ENCODE measurements around the gene JPH3.
"Not testable (repeated sequence)": the region's sequence is repeated elsewhere in the genome, so short reads cannot be mapped to it uniquely, and the experiment has no call there.

The JPH3 gene

GRCh38 chr16:87709677-87710076 is 107.4 kb downstream of the JPH3 start:
- peaks cover 13% of the 10 kb centered on the region for H3K36me3 ChIP-seq (ENCODE audit: insufficient read depth, low read length)
- peaks cover 6% of the 10 kb centered on the region for H3K4me1 ChIP-seq (ENCODE audit: insufficient read depth, low read length)
- H3K9me3 ChIP-seq (ENCODE audit: control insufficient read depth, insufficient read depth, low read length), result no peaks in the 10 kb centered on the region
- H3K9ac ChIP-seq (ENCODE audit: low read depth, low read length), result no peak overlapping the region

- Histone ChIP-seq H3K9ac (ENCODE audit: low read depth, low read length) (no peak overlapping the region), H3K9me3 (ENCODE audit: control insufficient read depth, insufficient read depth, low read length) (no peaks in the 10 kb centered on the region), H3K4me1 (ENCODE audit: insufficient read depth, low read length) (peaks cover 6% of the 10 kb centered on the region), H3K36me3 (ENCODE audit: insufficient read depth, low read length) (peaks cover 13% of the 10 kb centered on the region; the same call in 1 of the 2 replicates)
Observed at GRCh38 chr16:87710887-87711286, 108.6 kb downstream of the JPH3 start.

- Histone ChIP-seq H3K9ac (ENCODE audit: low read depth, low read length) (no peak overlapping the region), H3K9me3 (ENCODE audit: control insufficient read depth, insufficient read depth, low read length) (no peaks in the 10 kb centered on the region), H3K4me1 (ENCODE audit: insufficient read depth, low read length) (no peaks in the 10 kb centered on the region; the same call in 1 of the 2 replicates), H3K36me3 (ENCODE audit: insufficient read depth, low read length) (peaks cover 14% of the 10 kb centered on the region; the same call in 1 of the 2 replicates)
Observed at GRCh38 chr16:87712184-87712762, 110.0 kb downstream of the JPH3 start.

GRCh38 chr16:87713451-87714229 is 111.3 kb downstream of the JPH3 start:
- Histone ChIP-seq H3K9ac (ENCODE audit: low read depth, low read length) (no peak overlapping the region), H3K9me3 (ENCODE audit: control insufficient read depth, insufficient read depth, low read length) (no peaks in the 10 kb centered on the region), H3K36me3 (ENCODE audit: insufficient read depth, low read length) (peaks cover 19% of the 10 kb centered on the region), H3K4me1 (ENCODE audit: insufficient read depth, low read length) (no peaks in the 10 kb centered on the region)

GRCh38 chr16:87715231-87715630 is 112.9 kb downstream of the JPH3 start:
- Histone ChIP-seq H3K4me1 (ENCODE audit: insufficient read depth, low read length) (no peaks in the 10 kb centered on the region), H3K36me3 (ENCODE audit: insufficient read depth, low read length) (peaks cover 16% of the 10 kb centered on the region), H3K9ac (ENCODE audit: low read depth, low read length) (no peak overlapping the region), H3K9me3 (ENCODE audit: control insufficient read depth, insufficient read depth, low read length) (no peaks in the 10 kb centered on the region)

- no peak overlapping the region for H3K9ac ChIP-seq (ENCODE audit: low read depth, low read length)
- H3K36me3 ChIP-seq (ENCODE audit: insufficient read depth, low read length), result peaks cover 13% of the 10 kb centered on the region
- no peaks in the 10 kb centered on the region for H3K4me1 ChIP-seq (ENCODE audit: insufficient read depth, low read length)
- no peaks in the 10 kb centered on the region for H3K9me3 ChIP-seq (ENCODE audit: control insufficient read depth, insufficient read depth, low read length)
Observed at GRCh38 chr16:87715658-87716057, 113.3 kb downstream of the JPH3 start.

- not testable (repeated sequence) for H3K9me3 ChIP-seq (ENCODE audit: control insufficient read depth, insufficient read depth, low read length); H3K4me1 ChIP-seq (ENCODE audit: insufficient read depth, low read length); H3K9ac ChIP-seq (ENCODE audit: low read depth, low read length)
- H3K36me3 ChIP-seq (ENCODE audit: insufficient read depth, low read length), result peaks cover 14% of the 10 kb centered on the region
Observed at GRCh38 chr16:87718831-87719230, 116.5 kb downstream of the JPH3 start.

- no peaks in the 10 kb centered on the region for H3K4me1 ChIP-seq (ENCODE audit: insufficient read depth, low read length)
- H3K36me3 ChIP-seq (ENCODE audit: insufficient read depth, low read length), result peaks cover 14% of the 10 kb centered on the region
- H3K9ac ChIP-seq (ENCODE audit: low read depth, low read length), result no peak overlapping the region
- H3K9me3 ChIP-seq (ENCODE audit: control insufficient read depth, insufficient read depth, low read length), result no peaks in the 10 kb centered on the region
Observed at GRCh38 chr16:87720446-87720845, 118.1 kb downstream of the JPH3 start.

- Histone ChIP-seq H3K36me3 (ENCODE audit: insufficient read depth, low read length) (peaks cover 14% of the 10 kb centered on the region), H3K9me3 (ENCODE audit: control insufficient read depth, insufficient read depth, low read length) (no peaks in the 10 kb centered on the region), H3K9ac (ENCODE audit: low read depth, low read length) (no peak overlapping the region), H3K4me1 (ENCODE audit: insufficient read depth, low read length) (no peaks in the 10 kb centered on the region)
Observed at GRCh38 chr16:87721622-87722585, 119.6 kb downstream of the JPH3 start.

- no peaks in the 10 kb centered on the region for H3K9me3 ChIP-seq (ENCODE audit: control insufficient read depth, insufficient read depth, low read length)
- no peaks in the 10 kb centered on the region for H3K4me1 ChIP-seq (ENCODE audit: insufficient read depth, low read length)
- no peak overlapping the region for H3K9ac ChIP-seq (ENCODE audit: low read depth, low read length)
- peaks cover 8% of the 10 kb centered on the region for H3K36me3 ChIP-seq (ENCODE audit: insufficient read depth, low read length)
Observed at GRCh38 chr16:87722590-87723225, 120.4 kb downstream of the JPH3 start.

- H3K9ac ChIP-seq (ENCODE audit: low read depth, low read length), result no peak overlapping the region
- H3K4me1 ChIP-seq (ENCODE audit: insufficient read depth, low read length), result no peaks in the 10 kb centered on the region
- H3K36me3 ChIP-seq (ENCODE audit: insufficient read depth, low read length), result peaks cover 8% of the 10 kb centered on the region
- H3K9me3 ChIP-seq (ENCODE audit: control insufficient read depth, insufficient read depth, low read length), result no peaks in the 10 kb centered on the region
Observed at GRCh38 chr16:87723226-87723623, 120.9 kb downstream of the JPH3 start.

GRCh38 chr16:87724490-87725291 is 122.4 kb downstream of the JPH3 start:
- H3K4me1 ChIP-seq (ENCODE audit: insufficient read depth, low read length), result no peaks in the 10 kb centered on the region
- H3K9me3 ChIP-seq (ENCODE audit: control insufficient read depth, insufficient read depth, low read length), result no peaks in the 10 kb centered on the region
- H3K36me3 ChIP-seq (ENCODE audit: insufficient read depth, low read length), result peaks cover 8% of the 10 kb centered on the region
- no peak overlapping the region for H3K9ac ChIP-seq (ENCODE audit: low read depth, low read length)

- Histone ChIP-seq H3K9ac (ENCODE audit: low read depth, low read length) (no peak overlapping the region), H3K4me1 (ENCODE audit: insufficient read depth, low read length) (no peaks in the 10 kb centered on the region), H3K36me3 (ENCODE audit: insufficient read depth, low read length) (peaks cover 8% of the 10 kb centered on the region), H3K9me3 (ENCODE audit: control insufficient read depth, insufficient read depth, low read length) (no peaks in the 10 kb centered on the region)
Observed at GRCh38 chr16:87725596-87726235, 123.4 kb downstream of the JPH3 start.

Data from ES-I3 (cell line).